Measurements from ENCODE around the gene TIMM22. TPM values are rescaled to one million over a fixed set of nuclear protein-coding genes. Genes with fewer than 3 reads are reported as not detected.
"Not testable (repeated sequence)": the region's sequence is repeated elsewhere in the genome, so short reads cannot be mapped to it uniquely, and the experiment has no call there.

TIMM22 gene
- total RNA-seq, 1 experiment from 2014 or later: 17.7 TPM

DNA sequence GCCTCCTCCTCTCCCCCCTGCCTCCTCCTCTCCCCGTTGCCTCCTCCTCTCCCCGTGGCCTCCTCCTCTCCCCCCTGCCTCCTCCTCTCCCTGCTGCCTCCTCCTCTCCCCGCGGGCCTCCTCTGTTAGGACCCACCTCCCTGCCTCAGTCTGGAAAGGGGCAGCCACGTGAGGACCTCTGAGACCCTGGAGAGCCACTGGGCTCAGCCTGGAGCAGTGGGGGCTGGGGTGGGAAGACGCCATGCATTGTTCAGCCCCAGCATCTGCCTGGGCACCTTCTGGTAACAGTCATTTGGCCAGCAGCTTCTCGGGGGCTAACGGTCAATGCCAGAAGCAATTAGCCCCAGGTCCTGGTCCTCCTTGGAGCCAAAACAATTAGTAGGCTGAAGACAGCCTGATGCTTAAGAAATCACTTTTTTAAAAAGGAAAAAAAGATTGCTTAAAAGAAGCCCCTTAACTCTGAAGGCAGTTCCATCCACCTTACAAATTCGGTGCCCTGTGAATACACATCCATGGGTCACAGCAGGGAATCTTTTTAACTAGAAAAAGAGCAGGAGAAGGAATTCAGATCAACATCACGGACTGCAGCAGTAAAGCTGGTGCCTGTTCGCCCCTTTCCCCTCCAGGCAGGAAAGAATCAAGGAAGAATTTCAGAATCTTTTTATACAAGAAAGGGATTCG lies 47.2 kb upstream of the TIMM22 start:
- Histone ChIP-seq H3K27me3 (ENCODE audit: low read length) (no peaks in the 10 kb centered on the region), H2AFZ (ENCODE audit: low read length) (no peak overlapping the region)

DNA sequence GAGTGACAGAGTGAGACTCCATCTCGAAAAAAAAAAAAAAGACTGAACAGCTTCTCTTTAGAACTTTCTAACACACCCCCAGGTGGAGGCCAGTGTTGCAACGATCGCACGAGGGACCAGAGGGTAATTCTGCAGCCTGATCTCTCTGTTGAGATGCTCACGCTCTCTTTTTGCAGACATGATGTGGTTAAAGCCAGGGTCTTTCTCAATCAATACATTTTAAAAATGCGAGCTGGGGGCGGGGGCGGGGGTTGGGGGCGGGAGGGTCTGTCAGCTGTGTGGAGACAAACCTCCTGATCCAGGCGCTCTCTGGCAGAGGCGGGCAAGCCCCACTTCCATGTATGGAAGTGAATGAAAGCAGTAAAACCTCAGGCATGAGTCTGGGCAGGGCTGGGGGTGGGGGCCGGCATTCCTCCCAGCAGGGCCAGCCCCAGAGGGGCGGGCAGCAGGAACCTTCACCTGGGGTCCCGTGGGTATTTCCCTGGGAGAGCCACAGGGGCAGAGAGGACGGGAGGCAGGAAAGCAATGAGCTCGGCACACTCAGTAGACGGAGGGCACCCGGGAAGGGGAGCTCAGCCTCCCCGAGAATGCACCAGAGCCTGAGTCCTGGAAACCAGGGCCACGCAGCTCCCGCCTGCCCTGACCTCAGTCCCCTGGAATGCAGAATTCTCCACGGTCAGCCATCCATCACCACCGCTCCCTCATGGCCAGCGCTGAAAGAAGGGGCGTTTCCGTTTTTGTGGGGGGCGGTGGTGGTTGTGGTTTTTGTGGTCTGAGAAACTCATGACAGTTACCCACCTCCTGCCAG lies 45.4 kb upstream of the TIMM22 start:
- TF ChIP-seq, protein P1, sequence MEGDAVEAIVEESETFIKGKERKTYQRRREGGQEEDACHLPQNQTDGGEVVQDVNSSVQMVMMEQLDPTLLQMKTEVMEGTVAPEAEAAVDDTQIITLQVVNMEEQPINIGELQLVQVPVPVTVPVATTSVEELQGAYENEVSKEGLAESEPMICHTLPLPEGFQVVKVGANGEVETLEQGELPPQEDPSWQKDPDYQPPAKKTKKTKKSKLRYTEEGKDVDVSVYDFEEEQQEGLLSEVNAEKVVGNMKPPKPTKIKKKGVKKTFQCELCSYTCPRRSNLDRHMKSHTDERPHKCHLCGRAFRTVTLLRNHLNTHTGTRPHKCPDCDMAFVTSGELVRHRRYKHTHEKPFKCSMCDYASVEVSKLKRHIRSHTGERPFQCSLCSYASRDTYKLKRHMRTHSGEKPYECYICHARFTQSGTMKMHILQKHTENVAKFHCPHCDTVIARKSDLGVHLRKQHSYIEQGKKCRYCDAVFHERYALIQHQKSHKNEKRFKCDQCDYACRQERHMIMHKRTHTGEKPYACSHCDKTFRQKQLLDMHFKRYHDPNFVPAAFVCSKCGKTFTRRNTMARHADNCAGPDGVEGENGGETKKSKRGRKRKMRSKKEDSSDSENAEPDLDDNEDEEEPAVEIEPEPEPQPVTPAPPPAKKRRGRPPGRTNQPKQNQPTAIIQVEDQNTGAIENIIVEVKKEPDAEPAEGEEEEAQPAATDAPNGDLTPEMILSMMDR (conservative IDR thresholded peaks at IDR 0.05; ENCODE audit: low read depth, low read length): no peak
- TF ChIP-seq EZH2phosphoT487 (IDR thresholded peaks at IDR 0.05; ENCODE audit: borderline replicate concordance, low read length): no peak
- no peak for TF ChIP-seq EZH2 (IDR thresholded peaks at IDR 0.05; ENCODE audit: low read length, unreplicated experiment)
- Histone ChIP-seq H3K4me1 (ENCODE audit: insufficient read depth, low read length) (no peaks in the 10 kb centered on the region; the same call in 1 of the 2 replicates), H2AFZ (ENCODE audit: low read length) (no peak overlapping the region), H3K9me2 (replicated peaks; ENCODE audit: low read length) (no peaks in the 10 kb centered on the region), H3K9ac (ENCODE audit: low read length) (no peak overlapping the region), H3K27ac (ENCODE audit: low read length) (no peak overlapping the region), H3K79me2 (ENCODE audit: low read length) (no peaks in the 10 kb centered on the region), H3K4me3 (ENCODE audit: low read length) (peak overlapping the region; percentile 56), H3K9me3 (ENCODE audit: low read length) (no peaks in the 10 kb centered on the region), H3K4me2 (ENCODE audit: low read length) (peak overlapping the region; percentile 76), H3F3A (ENCODE audit: low read length, unreplicated experiment) (no peaks in the 10 kb centered on the region), H3K27me3 (ENCODE audit: low read length) (no peaks in the 10 kb centered on the region), H3K36me3 (ENCODE audit: low read depth, low read length) (no peaks in the 10 kb centered on the region), H4K20me1 (ENCODE audit: low read length) (no peaks in the 10 kb centered on the region)
- BruUV-seq (replicated peaks): no TSS peak
- CTCF ChIA-PET: no interaction called here
- ATAC-seq (peak; percentile 88), DNase-seq (peak; percentile 42)
- intact Hi-C loops (cut with micrococcal nuclease): no loop called here
- POLR2A ChIA-PET (ENCODE audit: unreplicated experiment): interaction anchor here (0.7 kb wide), 1 partner anchor 21 kb away, joined by 3 read pairs; no protein-coding TSS in a partner anchor

More for the DNA sequence above, 47.2 kb upstream of the TIMM22 start:
- Histone ChIP-seq H3K4me2 (ENCODE audit: low read length) (no peak overlapping the region), H3K27ac (ENCODE audit: low read length) (no peak overlapping the region), H3K36me3 (ENCODE audit: low read depth, low read length) (no peaks in the 10 kb centered on the region), H3K4me1 (ENCODE audit: insufficient read depth, low read length) (no peaks in the 10 kb centered on the region; the same call in 1 of the 2 replicates), H3K79me2 (ENCODE audit: low read length) (no peaks in the 10 kb centered on the region), H3F3A (ENCODE audit: low read length, unreplicated experiment) (no peaks in the 10 kb centered on the region), H3K9me3 (ENCODE audit: low read length) (no peaks in the 10 kb centered on the region), H3K9me2 (replicated peaks; ENCODE audit: low read length) (no peaks in the 10 kb centered on the region), H4K20me1 (ENCODE audit: low read length) (no peaks in the 10 kb centered on the region), H3K9ac (ENCODE audit: low read length) (no peak overlapping the region), H3K4me3 (ENCODE audit: low read length) (no peak overlapping the region)
- DNase-seq (no peak), ATAC-seq (no peak)
- CTCF ChIA-PET: no interaction called here
- intact Hi-C loops (cut with micrococcal nuclease): no loop called here
- TF ChIP-seq EZH2phosphoT487 (IDR thresholded peaks at IDR 0.05; ENCODE audit: borderline replicate concordance, low read length) (no peak), EZH2 (IDR thresholded peaks at IDR 0.05; ENCODE audit: low read length, unreplicated experiment) (no peak)
- TF ChIP-seq, protein P1 (conservative IDR thresholded peaks at IDR 0.05; ENCODE audit: low read depth, low read length): no peak
- no TSS peak for BruUV-seq (replicated peaks)
- POLR2A ChIA-PET (ENCODE audit: unreplicated experiment): no interaction called here

DNA sequence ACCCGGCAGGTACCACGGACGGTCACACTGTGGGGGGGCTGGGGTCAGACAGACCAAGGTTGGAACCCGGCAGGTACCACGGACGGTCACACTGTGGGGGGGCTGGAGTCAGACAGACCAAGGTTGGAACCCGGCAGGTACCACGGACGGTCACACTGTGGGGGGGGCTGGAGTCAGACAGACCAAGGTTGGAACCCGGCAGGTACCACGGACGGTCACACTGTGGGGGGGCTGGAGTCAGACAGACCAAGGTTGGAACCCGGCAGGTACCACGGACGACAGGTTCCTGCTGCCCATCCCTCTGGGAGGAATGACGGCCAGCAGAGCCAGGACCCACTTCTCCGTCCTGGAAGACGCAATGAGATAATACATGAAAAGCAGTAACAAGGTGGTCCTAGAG lies 44.3 kb upstream of the TIMM22 start:
- H3K79me2 ChIP-seq (ENCODE audit: low read length); H3K9me3 ChIP-seq (ENCODE audit: low read length); ATAC-seq; H3K4me1 ChIP-seq (ENCODE audit: insufficient read depth, low read length); H3K9me2 ChIP-seq (replicated peaks; ENCODE audit: low read length); H3K27me3 ChIP-seq (ENCODE audit: low read length); DNase-seq; H3K36me3 ChIP-seq (ENCODE audit: low read depth, low read length); intact Hi-C loops (cut with micrococcal nuclease); H4K20me1 ChIP-seq (ENCODE audit: low read length); H3K4me2 ChIP-seq (ENCODE audit: low read length); H3K27ac ChIP-seq (ENCODE audit: low read length); BruUV-seq (replicated peaks); H3K9ac ChIP-seq (ENCODE audit: low read length); H3K4me3 ChIP-seq (ENCODE audit: low read length); H3F3A ChIP-seq (ENCODE audit: low read length, unreplicated experiment); CTCF ChIA-PET; H2AFZ ChIP-seq (ENCODE audit: low read length); POLR2A ChIA-PET (ENCODE audit: unreplicated experiment): not testable (repeated sequence)
